ENCODE data around the gene OTOGL.

GRCh38 chr12:80411787-80412186 lies 312.4 kb downstream of the OTOGL start:
- TF ChIP-seq CTCF (IDR thresholded peaks at IDR 0.05) (no peak), POLR2A (IDR thresholded peaks at IDR 0.05) (no peak)
